NCI-H2227 (cell line): ENCODE results near the gene RFX4.

ENCODE experiments used
- DNase-seq: peaks from one replicate; lab custom pipeline; 2025; ENCODE audit not compliant: unreplicated experiment; lab: John Stamatoyannopoulos, UW

RFX4 gene

DNA sequence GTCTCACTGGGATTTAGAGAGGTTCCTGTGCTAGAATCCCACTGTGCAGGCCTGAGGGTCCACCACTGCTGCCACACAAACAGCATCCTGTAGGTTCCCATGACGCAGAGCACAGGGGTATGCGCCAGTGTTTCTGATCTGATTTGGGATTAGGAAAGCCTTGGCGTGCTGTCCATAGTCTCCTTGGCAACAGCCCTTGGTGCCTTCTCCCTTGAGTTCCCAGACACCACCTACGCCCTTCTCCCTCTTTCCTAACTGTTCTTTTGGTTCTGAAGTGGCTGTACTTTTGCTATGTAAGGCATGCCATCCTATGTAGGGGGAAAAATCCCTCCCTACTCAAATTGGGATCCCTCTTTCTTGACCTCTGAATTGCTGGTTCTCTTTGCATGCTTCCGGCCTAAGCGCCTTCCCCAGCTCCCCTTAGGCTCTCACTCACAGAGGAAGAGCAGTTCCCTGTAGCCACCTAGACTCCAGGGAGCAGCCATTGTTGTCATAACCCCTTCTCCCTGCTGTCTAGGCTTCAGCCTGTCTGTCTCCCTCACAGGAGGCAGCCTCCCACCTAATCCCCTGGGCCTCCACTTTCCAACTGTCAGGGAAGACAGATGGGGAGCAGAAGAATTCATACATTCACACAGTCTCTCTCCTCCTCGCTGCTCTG, 176.9 kb downstream of the RFX4 start:
- DNase-seq, result peak; percentile 45

DNA sequence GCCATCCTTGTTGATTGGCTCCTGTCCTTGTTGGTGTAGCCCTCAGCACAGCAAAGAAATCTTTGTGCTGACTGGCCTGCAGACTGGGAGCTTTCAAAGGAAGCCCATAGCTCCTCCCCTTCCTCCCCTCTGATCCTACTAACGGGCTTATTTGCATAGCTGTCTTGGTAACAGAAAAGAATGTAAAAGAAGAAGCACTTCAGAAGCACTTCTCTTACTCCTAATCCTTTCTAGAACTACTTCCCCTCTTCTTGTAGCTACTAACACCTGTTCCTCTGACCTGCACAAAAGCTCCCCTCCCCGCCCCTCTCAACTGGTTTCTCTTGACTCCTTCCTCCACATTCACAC, 177.4 kb downstream of the RFX4 start:
- peak; percentile 54 for DNase-seq

DNA sequence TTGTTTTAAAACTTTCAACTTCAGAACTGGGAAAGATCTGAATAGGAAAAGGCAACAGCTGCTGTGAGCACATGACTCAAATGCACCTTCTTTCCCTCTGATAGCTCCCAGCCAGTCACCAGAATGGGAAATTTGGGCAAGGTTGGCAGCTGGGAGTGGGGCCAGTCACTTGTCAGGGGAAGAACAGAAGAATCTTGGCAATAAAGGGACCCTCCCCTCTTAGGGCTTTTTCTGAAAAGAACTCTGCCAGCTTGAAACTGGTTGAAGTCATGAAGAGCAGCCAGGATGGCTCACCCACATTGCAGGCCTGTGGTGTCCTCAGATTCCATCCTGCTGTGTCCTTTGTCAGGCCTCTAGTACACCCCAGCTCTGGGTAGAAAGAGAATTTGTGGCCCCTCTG, 181.4 kb downstream of the RFX4 start:
- DNase-seq, result no peak

DNA sequence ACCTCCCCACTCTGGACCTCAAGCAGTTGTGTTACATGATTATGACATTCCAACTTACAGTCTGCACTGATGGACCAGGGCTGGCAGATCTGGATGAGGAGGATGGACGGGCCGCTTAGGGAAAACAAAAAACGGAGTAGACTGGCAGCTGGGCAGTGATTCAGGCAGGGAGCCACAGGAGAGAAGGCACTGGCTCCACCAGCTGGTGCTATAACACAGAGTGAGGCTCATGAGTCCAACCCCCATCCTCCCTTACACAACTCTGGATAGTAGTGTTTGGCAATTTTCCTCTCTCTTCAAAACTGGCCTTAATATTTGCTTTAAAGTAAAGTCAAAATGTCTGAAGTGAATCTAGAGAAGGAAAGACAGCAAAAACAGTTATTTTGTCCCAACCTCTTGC, 181.9 kb downstream of the RFX4 start:
- no peak for DNase-seq

DNA sequence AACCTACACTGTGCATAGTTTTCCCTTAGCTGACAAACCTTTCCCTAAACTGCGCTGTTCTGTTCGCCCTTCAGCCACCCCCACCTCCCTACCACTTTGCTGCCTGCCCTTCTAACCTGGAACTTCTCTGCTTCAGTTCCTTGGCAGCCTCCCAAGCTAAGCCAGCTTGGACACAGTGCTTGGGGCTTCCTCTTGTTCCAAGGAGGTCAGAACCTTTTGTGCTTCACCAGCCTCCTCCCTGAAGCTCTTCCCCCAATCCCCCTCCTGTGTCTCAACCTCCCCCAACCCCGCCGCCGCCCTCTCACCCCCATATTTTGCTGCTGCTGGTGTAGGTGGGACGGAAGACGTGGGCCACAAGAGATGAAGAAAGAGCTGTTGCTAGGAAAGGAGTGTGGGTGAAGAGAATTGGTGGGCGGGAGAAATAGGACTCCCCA, 183.6 kb downstream of the RFX4 start:
- DNase-seq, result peak; percentile 9

DNA sequence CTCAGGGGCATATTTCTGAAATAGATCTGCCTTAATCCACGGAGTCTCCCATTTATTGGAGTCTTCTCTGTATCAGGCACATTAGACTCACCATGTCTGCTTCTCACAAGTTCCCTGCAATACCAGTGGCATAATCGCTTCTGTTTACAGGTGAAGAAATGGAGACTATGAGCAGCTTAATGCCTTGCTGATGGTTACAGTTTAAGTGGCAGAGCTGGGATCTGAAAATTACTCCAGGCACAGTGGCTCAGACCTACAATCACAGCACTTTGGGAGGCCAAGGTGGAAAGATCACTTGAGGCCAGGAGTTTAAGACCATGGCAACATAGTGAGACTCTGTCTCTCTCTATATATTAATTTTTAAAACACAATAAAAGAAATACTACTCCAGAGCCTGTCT, 184.4 kb downstream of the RFX4 start:
- DNase-seq, result peak; percentile 16

DNA sequence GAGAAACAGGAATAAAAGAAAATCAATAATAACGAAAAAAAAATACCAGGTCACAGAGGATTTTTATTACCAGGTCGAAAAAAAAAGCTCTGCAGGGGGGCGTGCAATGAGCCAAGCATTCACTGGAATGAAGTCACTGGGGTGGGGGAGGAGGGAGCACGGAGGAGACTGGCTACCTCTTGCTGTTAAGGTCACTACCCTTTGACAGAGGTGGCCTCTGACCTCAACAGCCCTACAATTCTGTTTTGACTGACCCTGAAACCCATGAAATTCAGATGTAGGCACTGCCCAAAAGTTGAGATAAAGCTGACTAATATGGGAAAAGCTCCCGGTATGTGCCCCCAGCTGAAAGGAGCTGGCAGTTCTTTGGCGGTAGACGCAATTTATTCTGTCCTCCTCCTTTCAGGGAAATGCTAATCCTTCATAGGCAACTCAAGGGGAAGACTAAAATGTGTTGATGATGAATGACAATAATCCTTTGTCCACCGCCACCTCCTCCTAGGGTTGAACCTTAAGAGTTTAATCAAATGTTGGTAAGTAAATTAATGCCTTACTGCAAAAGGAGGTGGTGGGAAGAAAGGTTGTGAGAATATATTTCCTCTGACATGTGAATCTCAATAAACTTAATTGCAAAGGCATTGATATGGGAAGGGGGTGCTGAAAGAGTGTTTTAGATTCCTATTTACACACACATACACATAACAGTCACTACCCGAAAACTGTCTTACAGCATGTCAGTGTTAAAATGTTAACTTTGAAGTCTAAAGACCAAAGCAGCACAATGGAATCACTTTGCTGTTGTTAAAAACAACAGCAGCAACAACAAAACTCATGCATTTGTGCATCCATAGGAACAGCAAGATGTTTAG, 185.4 kb downstream of the RFX4 start:
- peak; percentile 28 for DNase-seq

DNA sequence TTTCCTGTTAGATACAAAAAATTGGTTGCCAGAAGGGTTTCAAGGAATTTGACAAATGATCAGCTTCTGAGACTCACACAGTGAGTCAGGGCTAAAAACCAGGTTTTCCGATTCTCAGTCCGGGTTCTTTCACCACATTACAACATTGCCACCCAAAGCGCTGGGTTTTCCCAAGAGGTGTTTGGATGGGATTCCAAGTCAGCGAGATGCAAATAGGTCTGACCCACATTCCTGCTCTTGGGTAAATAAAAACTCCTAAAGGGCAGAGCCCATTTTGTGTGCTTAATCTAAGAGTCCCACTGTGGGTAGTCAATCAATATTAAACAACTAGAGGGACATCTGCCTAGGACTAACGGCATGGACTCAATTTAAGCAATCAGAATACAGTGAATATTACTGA, 186.3 kb downstream of the RFX4 start:
- DNase-seq, result no peak

DNA sequence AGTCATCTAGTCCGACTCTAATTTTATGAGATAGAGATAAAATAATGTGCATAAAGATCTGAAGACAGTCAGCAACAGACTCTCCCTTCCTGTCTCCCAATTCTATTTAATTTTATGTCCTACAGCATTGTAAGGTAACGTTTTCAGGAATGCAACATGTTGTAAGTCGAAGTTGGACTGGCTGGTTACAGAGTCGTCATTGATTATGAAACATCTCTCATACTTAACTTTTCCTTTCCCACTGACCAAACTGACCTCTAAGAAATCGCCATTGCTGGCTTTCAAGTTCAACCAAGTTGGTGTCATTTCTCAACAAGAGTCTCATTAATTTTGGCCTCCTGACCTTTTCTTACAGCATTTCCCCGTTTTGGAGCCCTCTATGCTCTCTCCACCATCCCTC, 186.7 kb downstream of the RFX4 start:
- DNase-seq, result no peak

DNA sequence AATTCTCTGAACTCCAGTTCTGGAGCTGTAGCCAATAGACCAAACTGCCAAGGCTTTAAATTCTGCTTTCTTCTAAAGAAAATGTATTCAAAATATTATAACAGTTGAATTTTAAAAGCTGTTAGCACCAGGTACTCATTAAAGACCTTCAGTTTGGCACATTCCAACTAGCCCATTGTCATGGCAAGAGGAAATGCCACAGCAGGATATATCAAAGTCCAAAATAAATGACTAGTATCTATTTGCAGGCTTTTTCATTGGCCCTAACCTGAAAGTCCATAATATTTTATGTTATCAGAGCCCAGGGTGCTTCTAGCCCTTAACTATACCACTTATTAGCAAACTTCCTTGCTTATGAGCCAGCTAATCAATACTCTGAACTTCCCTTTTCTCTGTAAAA, 188.6 kb downstream of the RFX4 start:
- no peak for DNase-seq

DNA sequence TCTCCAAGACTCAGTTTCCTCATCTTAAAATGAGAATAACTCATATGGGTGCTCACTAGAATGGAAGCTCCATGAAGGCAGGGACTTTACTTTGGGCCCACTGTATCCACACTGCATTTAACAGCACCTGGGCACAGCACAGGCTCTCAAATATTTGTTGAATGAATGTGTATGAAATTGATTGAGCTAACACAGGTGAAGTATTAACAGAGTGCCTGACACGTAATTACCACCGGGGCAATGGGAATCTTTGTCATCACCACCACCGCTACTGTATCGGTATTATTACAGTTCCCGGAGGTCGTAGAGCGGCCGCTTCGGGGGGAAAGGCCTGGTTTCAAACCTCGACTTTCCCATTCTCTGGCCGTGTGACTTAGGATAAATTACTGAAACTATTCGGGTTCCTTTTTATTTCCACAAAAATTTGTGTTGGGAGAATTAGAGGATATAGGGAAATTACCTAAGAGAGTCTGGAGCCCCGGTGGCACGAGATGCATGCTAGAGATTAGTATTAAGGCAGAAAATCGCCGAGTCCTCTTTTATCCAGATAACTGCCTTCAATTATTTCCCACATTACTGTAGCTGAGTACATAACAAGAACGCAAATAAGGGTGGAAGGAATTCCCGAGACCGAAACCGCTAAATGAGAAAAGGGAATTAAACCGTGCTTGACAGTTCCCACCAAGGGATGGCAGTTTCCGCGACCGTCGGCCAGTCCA, 190.6 kb downstream of the RFX4 start:
- DNase-seq, result peak; percentile 44

DNA sequence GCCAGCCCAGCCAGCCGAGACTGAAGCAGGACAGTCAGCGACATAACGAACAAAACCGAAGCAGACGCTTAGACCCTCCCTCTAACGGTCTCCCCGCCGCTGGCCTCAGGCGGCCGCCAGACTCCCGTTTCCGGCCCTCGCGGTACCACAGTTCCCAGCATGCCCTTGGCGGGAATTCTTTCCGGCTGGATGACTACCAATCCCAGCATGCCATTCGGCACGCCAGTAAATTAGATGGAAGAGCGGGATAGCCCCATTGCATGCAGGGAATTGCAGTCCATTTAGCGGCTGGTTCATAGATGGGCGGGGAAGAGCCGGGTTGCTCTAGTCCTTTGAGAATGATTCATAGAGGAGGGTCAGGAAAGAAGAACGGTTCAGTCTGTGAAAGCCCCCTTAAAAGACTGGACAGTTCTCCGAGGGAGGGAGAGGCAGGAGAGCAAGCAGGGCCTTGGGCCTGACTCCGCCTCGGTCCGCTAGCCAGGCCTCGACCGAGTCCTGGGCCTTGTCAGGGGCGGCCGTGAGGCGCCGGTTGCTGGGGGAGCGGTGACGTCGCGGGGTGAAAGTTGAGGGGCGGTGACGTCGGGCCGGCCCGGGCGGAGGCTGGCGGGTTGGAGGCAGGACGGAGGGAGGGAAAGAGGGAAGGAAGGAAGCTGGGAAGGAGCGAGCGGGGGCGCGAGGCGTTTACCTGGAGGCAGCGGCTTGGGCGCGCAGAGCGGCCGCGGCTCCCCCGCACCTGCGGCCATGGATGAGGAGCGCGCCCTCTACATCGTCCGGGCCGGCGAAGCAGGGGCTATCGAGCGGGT, 191.4 kb downstream of the RFX4 start, which contains the start of gene RIC8B:
RIC8B (plus strand) TSS at position 678 of the 803 bp plus-strand sequence; CDS start at position 742, 64 bp downstream.
- peak; percentile 99 for DNase-seq

DNA sequence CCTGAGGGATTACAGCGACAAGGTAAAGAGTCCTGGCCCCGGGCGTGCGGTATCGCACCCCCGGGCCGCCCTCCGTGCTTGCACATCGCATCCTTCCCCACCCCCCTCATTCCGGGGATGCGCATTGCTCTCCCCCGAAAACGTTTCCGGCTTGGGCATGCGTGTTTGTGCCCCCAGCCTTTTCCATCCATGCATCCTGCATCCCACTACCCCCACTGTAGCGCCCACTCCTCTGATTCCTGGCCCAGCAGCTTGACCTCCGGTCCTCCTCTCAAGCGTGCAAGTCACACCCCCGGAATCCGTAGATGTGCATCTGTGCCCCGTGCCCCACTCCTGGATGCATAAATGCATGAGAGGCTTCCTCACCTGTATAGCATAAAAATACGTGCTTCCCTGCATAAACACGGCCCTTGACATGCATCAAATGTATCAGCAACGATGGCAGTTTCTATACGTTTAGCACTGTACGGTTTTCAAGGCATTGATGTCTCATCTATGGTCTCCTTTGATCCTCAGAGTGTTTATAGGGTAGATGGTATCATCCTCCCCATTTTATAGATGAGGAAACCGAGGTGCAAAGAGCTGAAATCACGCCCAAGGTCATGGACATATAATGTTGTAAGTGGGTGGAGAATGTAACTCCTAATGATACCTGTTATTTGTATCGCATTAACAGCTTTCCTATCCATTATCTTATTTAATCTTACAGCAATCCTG, 192.2 kb downstream of the RFX4 start:
- peak; percentile 83 for DNase-seq

DNA sequence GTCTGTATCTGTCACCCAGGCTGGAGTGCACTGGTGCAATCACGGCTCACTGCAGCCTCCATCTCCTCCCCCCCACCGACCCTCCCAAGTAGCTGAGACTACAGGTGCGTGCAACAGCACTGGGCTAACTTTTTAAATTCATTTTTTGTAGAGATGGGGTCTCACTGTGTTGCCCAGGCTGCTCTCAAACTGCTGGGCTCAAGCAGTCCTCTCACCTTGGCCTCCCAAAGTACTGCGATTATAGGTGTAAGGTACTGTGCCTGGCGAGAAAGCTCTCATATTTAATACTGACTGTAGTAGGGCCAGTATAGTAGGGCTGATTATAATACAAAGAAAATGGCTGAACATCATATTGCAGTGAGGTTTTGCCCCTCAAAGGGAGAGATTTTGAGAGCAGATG, 194.1 kb downstream of the RFX4 start:
- DNase-seq, result no peak

DNA sequence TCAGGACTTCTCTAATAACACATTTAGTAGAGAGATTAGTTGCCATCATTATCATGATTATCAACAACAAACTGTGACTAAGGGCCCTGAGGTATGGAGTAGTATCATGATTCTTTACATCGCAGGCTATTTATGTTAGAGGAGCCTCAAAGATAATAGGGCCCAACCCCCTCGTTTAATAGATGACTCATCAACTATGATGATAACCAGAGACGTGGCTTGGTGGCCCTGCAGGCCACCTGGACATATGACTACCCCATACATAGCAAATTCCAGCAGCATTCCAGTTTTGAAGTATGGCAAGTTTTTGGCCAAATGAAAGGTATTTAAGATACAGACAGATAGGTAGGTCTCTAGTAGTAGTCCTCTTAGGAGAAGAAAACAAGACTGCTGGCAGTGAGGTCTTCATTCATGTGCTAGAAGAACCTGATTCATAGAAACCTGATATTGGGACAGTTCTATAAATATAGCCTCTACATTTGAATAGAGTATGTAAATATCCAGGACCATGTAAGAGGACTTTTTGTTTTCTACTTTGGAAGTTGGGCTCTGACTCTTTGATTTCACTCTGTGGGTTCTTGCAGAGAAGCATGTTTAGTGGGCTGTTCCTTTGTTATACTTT, 197.3 kb downstream of the RFX4 start:
- peak; percentile 6 for DNase-seq

DNA sequence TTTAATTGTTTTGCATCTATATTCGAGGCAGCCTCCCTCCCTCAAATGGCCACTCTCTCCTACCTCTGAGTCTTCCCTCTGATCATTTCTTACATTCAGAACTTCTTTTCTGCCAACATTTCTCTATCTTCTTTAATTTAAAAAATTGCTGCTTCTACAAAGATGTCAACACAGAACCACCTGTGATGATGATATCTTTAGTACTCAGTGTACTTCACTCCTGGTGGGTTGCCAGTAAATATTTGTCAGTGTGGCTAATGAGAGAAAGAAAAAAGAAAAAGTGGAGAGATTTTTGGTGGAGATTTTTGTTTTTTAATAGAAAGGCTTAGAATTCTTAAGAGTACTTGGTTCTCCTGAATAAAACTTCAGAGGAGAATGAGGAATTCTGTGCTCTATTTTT, 199.8 kb downstream of the RFX4 start:
- DNase-seq, result no peak

DNA sequence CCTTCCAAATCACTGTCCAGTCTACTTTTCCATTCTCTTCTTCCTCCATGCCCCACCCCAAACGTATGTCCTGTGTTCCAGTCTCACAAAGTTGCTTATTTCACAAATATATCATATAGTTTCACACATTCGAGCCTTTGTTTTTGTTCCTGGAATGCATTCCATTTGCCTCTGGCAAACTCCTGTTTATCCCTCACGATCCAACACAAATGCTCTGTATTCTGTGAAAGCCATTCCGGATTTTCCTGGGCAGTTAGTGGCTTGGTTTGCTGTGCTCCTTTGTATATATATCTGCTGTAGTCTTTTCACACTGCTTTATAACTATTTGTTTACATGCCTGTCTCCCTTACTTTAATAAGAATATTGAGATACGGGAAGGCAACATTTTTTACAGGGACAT, 200.7 kb downstream of the RFX4 start:
- no peak for DNase-seq

DNA sequence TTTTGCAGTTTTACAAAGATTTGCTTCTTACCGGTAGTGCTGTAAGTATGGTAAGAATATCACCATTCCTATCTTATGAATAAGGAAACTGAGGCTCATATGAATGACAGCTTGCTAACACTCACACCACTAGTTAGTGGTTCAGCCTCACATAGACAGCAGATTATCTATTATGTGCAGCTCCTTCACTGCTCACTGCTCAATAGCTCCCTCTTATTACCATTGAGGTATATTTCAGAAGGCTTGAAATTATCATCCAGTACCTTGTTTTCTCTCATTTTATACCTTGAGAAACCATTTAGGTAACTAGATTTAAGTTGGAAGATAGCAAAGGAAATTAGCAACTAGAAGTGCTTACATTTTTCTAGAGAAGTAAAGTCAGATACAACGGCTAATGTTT, 207.2 kb downstream of the RFX4 start:
- DNase-seq, result no peak

DNA sequence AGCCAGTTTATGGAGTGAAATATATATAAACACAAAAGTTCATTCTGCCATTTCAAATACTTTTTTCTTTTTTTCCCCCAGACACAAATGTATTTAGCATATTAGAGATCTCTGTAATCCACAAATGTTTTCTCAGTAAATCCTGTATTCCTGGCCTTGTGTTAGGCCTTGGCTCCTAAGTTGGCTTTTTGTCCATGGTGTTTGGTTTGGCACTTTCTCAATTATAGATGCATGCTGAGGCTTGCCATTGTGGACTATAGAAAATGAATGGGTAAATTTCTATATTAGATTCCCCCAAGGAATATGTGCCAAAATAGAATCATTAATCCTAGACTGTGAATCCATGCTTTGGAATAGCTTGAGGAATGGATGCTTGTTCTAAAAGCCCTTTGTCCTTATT, 208.7 kb downstream of the RFX4 start:
- no peak for DNase-seq

DNA sequence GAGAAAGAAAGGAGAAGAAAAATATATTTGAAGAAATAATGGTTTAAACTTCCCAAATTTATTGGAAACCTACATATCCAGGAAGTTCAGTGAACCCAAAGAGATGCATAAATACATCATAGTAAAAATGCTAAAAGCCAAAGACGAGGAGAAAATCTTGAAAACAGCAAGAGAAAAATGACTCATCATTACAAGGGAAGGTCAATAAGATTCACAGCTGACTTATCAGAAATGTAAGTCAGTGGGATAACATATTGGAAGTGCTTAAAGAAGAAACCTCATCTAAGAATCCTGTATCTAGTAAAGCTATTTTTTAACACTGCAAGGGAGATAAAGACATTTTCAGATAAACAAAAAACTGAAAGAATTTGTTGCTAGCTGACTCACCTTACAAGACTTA, 211.6 kb downstream of the RFX4 start:
- no peak for DNase-seq
